ENCODE results near the gene TMEM235. TPM values are rescaled to one million over a fixed set of nuclear protein-coding genes. Genes with fewer than 3 reads are reported as not detected.

TMEM235 gene
- total RNA-seq, 1 experiment from 2014 or later, result not detected

- no TSS peak for BruUV-seq (replicated peaks)
- Mint-ChIP-seq H3K9me3 (ENCODE audit: unreplicated experiment) (no peaks in the 10 kb centered on the region), H3K27me3 (ENCODE audit: insufficient read depth, unreplicated experiment) (no peaks in the 10 kb centered on the region), H3K4me3 (ENCODE audit: unreplicated experiment) (no peak overlapping the region), H3K27ac (ENCODE audit: low read depth, unreplicated experiment) (no peak overlapping the region), H3K36me3 (ENCODE audit: insufficient read depth, unreplicated experiment) (no peaks in the 10 kb centered on the region), H3K4me1 (ENCODE audit: insufficient read depth, unreplicated experiment) (no peaks in the 10 kb centered on the region)
- CTCF ChIA-PET, result no interaction called here
- POLR2A ChIA-PET, result no interaction called here
- DNase-seq (ENCODE audit: unreplicated experiment), result no peak
- no peak for TF ChIP-seq CTCF (IDR thresholded peaks at IDR 0.05; ENCODE audit: unreplicated experiment)
- intact Hi-C loops (cut with micrococcal nuclease), result no loop called here
Observed at GRCh38 chr17:78264590-78264989, 33.2 kb downstream of the TMEM235 start.

- ChIA-PET CTCF (no interaction called here), POLR2A (no interaction called here)
- TF ChIP-seq CTCF (IDR thresholded peaks at IDR 0.05; ENCODE audit: unreplicated experiment), result no peak
- Mint-ChIP-seq H3K9me3 (ENCODE audit: unreplicated experiment) (no peaks in the 10 kb centered on the region), H3K27ac (ENCODE audit: low read depth, unreplicated experiment) (no peak overlapping the region), H3K27me3 (ENCODE audit: insufficient read depth, unreplicated experiment) (no peaks in the 10 kb centered on the region), H3K36me3 (ENCODE audit: insufficient read depth, unreplicated experiment) (no peaks in the 10 kb centered on the region), H3K4me1 (ENCODE audit: insufficient read depth, unreplicated experiment) (no peaks in the 10 kb centered on the region), H3K4me3 (ENCODE audit: unreplicated experiment) (no peak overlapping the region)
- BruUV-seq (replicated peaks), result no TSS peak
- DNase-seq (ENCODE audit: unreplicated experiment), result no peak
- intact Hi-C loops (cut with micrococcal nuclease), result no loop called here
Observed at GRCh38 chr17:78265121-78265520, 33.7 kb downstream of the TMEM235 start.

- H3K27me3 Mint-ChIP-seq (ENCODE audit: insufficient read depth, unreplicated experiment), result no peaks in the 10 kb centered on the region
- TF ChIP-seq CTCF (IDR thresholded peaks at IDR 0.05; ENCODE audit: unreplicated experiment), result no peak
- H3K4me3 Mint-ChIP-seq (ENCODE audit: unreplicated experiment), result no peak overlapping the region
- H3K27ac Mint-ChIP-seq (ENCODE audit: low read depth, unreplicated experiment), result no peak overlapping the region
- no TSS peak for BruUV-seq (replicated peaks)
- CTCF ChIA-PET, result interaction anchor here (0.6 kb wide), 1 partner anchor 16 kb away, joined by 4 read pairs; no protein-coding TSS in a partner anchor
- no peak for DNase-seq (ENCODE audit: unreplicated experiment)
- H3K36me3 Mint-ChIP-seq (ENCODE audit: insufficient read depth, unreplicated experiment), result no peaks in the 10 kb centered on the region
- no peaks in the 10 kb centered on the region for H3K9me3 Mint-ChIP-seq (ENCODE audit: unreplicated experiment)
- POLR2A ChIA-PET, result no interaction called here
- intact Hi-C loops (cut with micrococcal nuclease), result no loop called here
- H3K4me1 Mint-ChIP-seq (ENCODE audit: insufficient read depth, unreplicated experiment), result no peaks in the 10 kb centered on the region
Observed at GRCh38 chr17:78266231-78266631, 34.8 kb downstream of the TMEM235 start.

- H3K27me3 Mint-ChIP-seq (ENCODE audit: insufficient read depth, unreplicated experiment), result no peaks in the 10 kb centered on the region
- ChIA-PET POLR2A (no interaction called here), CTCF (interaction anchor here (0.6 kb wide), 2 partner anchors 16 to 345 kb away, joined by 3 to 4 read pairs; no protein-coding TSS in a partner anchor)
- no peak overlapping the region for H3K27ac Mint-ChIP-seq (ENCODE audit: low read depth, unreplicated experiment)
- H3K4me1 Mint-ChIP-seq (ENCODE audit: insufficient read depth, unreplicated experiment), result no peaks in the 10 kb centered on the region
- no peak overlapping the region for H3K4me3 Mint-ChIP-seq (ENCODE audit: unreplicated experiment)
- BruUV-seq (replicated peaks), result no TSS peak
- intact Hi-C loops (cut with micrococcal nuclease), result no loop called here
- no peak for TF ChIP-seq CTCF (IDR thresholded peaks at IDR 0.05; ENCODE audit: unreplicated experiment)
- no peaks in the 10 kb centered on the region for H3K36me3 Mint-ChIP-seq (ENCODE audit: insufficient read depth, unreplicated experiment)
- no peaks in the 10 kb centered on the region for H3K9me3 Mint-ChIP-seq (ENCODE audit: unreplicated experiment)
- no peak for DNase-seq (ENCODE audit: unreplicated experiment)
Observed at GRCh38 chr17:78266771-78267170, 35.3 kb downstream of the TMEM235 start.
